Peyer's patch (tissue), 4 donors: ENCODE results near the gene PRAC1. TPM values are rescaled to one million over a fixed set of nuclear protein-coding genes. Genes with fewer than 3 reads are reported as not detected.

Experiments used
- DNase-seq, 3 donors: peaks; one replicate each; pipeline ENCODE4 v3.0.0-alpha.2; 2017 to 2019
- H3K27ac ChIP-seq, 4 donors: fragments of 200-600 bp; sonication (generic); one replicate each; pipeline ENCODE4 v1.5.1; 2016 to 2019
- H3K27me3 ChIP-seq, 2 donors: fragments of 200-600 bp; sonication (generic); one replicate each; pipeline ENCODE4 v1.5.1; 2019
- H3K36me3 ChIP-seq, 3 donors: fragments of 200-600 bp; sonication (generic); one replicate each; pipeline ENCODE4 v1.5.1; 2016 to 2019
- H3K4me1 ChIP-seq, 4 donors: fragments of 200-600 bp; sonication (generic); one replicate each; pipeline ENCODE4 v1.5.1; 2016 to 2019
- H3K4me3 ChIP-seq, 4 donors: fragments of 200-600 bp; sonication (generic); 1 replicate in 3 of 4; 2 replicates in 1 of 4; pipeline ENCODE4 v1.5.1; 2016 to 2019; ENCODE audit warnings: mild to moderate bottlenecking in 1 of 4
- H3K9me3 ChIP-seq, 4 donors: fragments of 200-600 bp; sonication (generic); one replicate each; pipeline ENCODE4 v1.5.1; 2016 to 2019; ENCODE audit warnings: mild to moderate bottlenecking in 1 of 4
- CTCF ChIP-seq, 6 experiments: fragments of 450-650 bp in 4 of 6; fragments of 200-600 bp in 2 of 6; sonication (generic) in 1 of 6; IDR thresholded peaks; one replicate each; pipeline ENCODE4 v1.5.1; 2017 to 2019; ENCODE audit warnings: antibody characterized with exemption in 6 of 6, mild to moderate bottlenecking in 3 of 6, moderate library complexity in 1 of 6
- POLR2A ChIP-seq, 2 donors: fragments of 450-650 bp; IDR thresholded peaks; one replicate each; pipeline ENCODE4 v1.5.1; 2017; ENCODE audit warnings: antibody characterized with exemption in 2 of 2, mild to moderate bottlenecking in 2 of 2, moderate library complexity in 2 of 2
- total RNA-seq, 4 donors: library from RNA; depleted of rRNA; stranded (reverse); fragments of >200 nt; gene quantifications; one replicate each; pipeline ENCODE4 v1.1.0, GENCODE V29; 2016

The PRAC1 gene
- total RNA-seq, 4 donors from 2014 or later = not detected

- Histone ChIP-seq H3K27ac (no peak overlapping the region), H3K9me3 (no peaks in the 10 kb centered on the region), H3K4me3 (no peak overlapping the region), H3K27me3 (peaks cover 0 to 54% of the 10 kb centered on the region in 2 donors), H3K36me3 (no peaks in the 10 kb centered on the region), H3K4me1 (peaks cover 0 to 16% (median 0%) of the 10 kb centered on the region in 4 donors)
- no peak for DNase-seq
- TF ChIP-seq POLR2A (IDR thresholded peaks at IDR 0.05) (no peak), CTCF (IDR thresholded peaks at IDR 0.05) (no peak)
Observed at GRCh38 chr17:48754500-48755261, 32.4 kb upstream of the PRAC1 start.

DNA sequence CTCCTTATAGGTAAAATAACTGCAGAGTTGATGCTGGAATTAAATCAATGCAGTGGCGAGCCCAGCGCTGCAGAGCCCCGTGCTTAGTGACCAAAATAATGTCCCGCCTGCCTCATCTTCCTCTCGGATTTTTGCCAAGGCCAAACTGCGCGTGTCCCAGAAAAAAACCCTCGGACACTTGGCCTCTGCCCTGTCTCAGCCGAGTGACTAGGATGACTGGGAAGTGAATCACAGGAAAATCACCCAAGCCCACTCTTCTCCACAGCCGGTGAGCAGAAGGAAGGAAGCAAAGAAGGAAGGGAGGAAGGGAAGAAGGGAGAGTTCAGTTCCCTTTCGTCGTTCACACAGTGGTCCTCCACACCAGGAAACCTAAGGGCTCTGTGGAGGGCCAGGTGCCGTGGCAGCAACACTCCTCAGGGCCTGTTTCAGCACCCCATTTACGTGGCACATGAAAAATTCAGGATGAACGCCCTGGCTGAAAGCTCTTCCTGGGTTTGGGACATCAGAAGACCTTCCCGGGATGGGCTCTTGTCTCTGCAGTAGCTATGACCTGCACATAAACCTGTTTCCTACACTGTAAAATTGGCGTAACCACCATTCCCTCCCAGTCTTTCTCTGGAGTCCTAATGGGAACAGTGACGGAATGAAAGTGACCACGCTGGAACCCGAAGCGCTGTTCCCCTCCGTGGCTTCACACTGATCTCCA is 31.6 kb upstream of the PRAC1 start:
- Histone ChIP-seq H3K36me3 (no peaks in the 10 kb centered on the region), H3K9me3 (no peaks in the 10 kb centered on the region), H3K4me3 (no peak overlapping the region), H3K27me3 (peaks cover 0 to 58% of the 10 kb centered on the region in 2 donors), H3K4me1 (peaks cover 0 to 16% (median 0%) of the 10 kb centered on the region in 4 donors), H3K27ac (no peak overlapping the region)
- no peak for DNase-seq
- TF ChIP-seq POLR2A (IDR thresholded peaks at IDR 0.05) = no peak
- TF ChIP-seq CTCF (IDR thresholded peaks at IDR 0.05) = no peak

DNA sequence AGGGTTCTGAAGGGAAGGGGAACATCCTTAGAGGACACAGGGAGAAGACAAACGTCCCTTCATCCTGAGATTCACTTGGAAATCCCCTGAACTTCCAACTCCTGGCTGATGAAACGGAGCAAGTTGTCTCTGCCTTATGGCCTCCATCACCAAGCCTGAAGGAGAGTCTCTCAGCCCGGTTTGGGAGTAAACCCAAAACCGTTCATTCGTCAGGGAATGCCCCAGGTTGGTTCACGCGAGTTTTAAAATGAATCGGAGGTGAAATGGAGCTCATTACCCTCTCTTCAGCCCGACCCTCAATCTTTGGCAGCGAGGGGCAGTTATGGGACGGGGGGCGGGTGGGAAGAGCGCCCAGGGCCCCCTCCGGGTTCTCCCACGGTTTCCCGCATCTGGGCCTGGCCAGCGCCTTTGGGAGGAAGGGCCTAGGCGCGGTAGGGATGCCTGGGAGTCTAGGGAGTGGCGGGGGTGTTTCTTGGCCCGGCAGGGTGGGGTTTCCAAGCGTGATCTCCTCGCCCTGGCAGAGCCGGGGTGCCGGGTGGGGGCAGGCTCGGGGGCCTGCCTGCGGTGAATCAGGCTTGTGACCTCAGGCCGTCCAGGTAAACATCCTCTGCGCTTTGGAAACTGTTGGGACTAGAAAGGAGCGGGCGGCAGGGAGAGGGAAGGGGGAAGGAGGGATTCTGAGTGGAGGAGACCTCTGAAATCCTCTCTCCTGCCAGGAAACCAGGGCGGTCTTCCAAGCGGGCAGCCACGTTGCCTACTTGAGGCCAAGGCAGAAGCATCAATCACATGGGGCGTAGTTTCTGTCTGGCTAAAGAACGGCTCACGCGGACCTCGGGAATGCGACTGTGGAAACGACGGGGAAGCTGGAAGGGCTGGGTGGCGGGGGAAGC is 30.3 kb upstream of the PRAC1 start:
- Histone ChIP-seq H3K36me3 (no peaks in the 10 kb centered on the region), H3K9me3 (no peaks in the 10 kb centered on the region), H3K4me3 (no peak overlapping the region), H3K27ac (no peak overlapping the region), H3K27me3 (peaks cover 0 to 68% of the 10 kb centered on the region in 2 donors), H3K4me1 (peaks cover 0 to 16% (median 0%) of the 10 kb centered on the region in 4 donors)
- no peak for DNase-seq
- no peak for TF ChIP-seq CTCF (IDR thresholded peaks at IDR 0.05)
- TF ChIP-seq POLR2A (IDR thresholded peaks at IDR 0.05) = no peak

DNA sequence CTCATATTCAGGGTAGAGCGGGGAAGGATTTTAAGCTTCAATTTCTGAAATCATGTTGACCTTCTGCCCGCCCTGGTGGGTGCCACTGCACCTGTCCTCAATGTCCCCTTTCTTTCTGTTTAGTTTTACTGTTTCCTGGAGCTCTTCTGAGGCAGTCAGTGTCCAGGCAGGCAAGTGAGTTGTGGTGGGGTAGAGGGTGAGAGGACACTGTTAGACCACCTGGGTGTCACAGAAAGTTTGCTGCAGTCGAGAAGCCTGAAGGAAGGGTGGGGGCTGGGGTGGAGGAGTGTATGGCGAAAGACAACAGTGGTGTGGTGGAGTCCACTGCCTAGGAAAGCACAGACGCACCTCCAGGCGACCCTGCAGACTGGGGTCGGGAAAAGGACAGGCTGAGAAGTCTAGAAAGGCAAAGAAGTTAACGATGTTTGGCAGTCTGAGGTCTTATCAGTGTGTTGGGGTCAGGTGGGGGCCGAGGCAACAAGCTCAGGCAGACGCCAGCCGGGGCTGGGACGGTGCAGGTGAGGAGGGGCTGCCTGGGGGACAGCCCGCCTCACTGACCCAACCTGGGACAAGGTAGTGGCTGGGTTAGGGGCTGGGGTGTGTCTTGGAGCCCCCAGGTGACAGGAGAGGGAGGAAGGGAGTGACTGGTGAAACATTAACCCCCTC is 29.5 kb upstream of the PRAC1 start:
- Histone ChIP-seq H3K27ac (no peak overlapping the region), H3K9me3 (no peaks in the 10 kb centered on the region), H3K27me3 (peaks cover 0 to 75% of the 10 kb centered on the region in 2 donors), H3K4me1 (peaks cover 0 to 22% (median 0%) of the 10 kb centered on the region in 4 donors), H3K4me3 (no peak overlapping the region), H3K36me3 (no peaks in the 10 kb centered on the region)
- DNase-seq = no peak
- TF ChIP-seq CTCF (IDR thresholded peaks at IDR 0.05) (no peak), POLR2A (IDR thresholded peaks at IDR 0.05) (no peak)

DNA sequence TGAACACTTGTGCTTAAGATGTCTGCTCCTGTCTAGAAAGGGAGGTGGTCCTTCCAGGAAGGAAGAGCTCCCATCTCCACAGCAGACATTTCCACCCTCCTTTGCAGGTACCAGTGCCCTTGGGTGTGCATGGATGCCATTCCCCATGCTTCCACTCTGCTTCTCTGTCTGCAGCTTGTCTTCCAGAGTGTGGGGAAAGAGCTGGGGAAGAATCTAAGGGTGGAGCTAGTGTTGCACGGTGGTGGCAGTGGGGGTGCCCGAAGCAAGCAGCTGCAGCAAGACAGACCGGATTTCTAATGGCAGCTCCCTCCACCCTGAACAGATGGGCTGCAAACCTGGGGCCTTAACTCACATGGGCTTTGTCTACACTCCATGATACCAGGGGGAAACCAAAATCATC is 28.9 kb upstream of the PRAC1 start:
- Histone ChIP-seq H3K9me3 (no peaks in the 10 kb centered on the region), H3K4me3 (no peak overlapping the region), H3K27me3 (peaks cover 0 to 81% of the 10 kb centered on the region in 2 donors), H3K36me3 (no peaks in the 10 kb centered on the region), H3K4me1 (peaks cover 0 to 22% (median 0%) of the 10 kb centered on the region in 4 donors), H3K27ac (no peak overlapping the region)
- DNase-seq = no peak
- TF ChIP-seq POLR2A (IDR thresholded peaks at IDR 0.05) (no peak), CTCF (IDR thresholded peaks at IDR 0.05) (no peak)
